OCI-LY3 (cell line): ENCODE measurements around the gene RASSF1.

ENCODE experiments used
- CTCF ChIP-seq: fragments of 200-600, 300-600 bp; sonication (generic); IDR thresholded peaks from 2 replicates; pipeline ENCODE4 v1.5.1; 2014; ENCODE audit warnings: antibody characterized with exemption, low read length, low read depth
- EZH2phosphoT487 ChIP-seq: fragments of 200-600 bp; shearing (Covaris generic); IDR thresholded peaks from 2 replicates; pipeline ENCODE4 v1.6.1; 2018; ENCODE audit warnings: antibody characterized with exemption, mixed run types, low read depth

DNA sequence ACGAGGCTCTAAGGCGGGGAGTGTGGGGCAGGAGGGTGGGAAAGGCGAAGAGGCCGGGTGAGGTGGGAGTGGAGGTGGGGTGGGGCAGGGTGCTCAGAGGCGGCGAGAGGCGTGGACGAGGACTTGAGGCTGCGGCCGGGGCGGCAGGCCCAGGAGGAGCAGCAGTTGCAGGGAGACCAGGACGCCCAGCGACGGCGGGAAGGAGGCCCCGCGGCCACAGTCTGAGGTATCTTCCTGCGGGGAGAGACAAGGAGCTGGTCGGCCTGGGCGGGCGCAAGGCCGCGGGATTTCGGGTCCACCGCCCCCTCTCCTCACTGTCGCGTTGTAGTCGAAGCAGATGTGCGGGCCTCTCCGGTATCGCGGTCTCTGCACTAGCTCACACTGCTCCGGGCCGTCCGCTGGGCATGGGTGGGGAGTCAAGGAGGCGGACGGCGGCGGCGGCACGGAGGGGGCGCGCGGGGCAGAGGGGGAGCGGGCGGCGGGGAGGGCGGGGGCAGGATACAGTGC is 24.0 kb upstream of the RASSF1 start:
- TF ChIP-seq CTCF, result no peak
- TF ChIP-seq EZH2phosphoT487, result no peak
